ENCODE results near the gene PRR5L.

DNA sequence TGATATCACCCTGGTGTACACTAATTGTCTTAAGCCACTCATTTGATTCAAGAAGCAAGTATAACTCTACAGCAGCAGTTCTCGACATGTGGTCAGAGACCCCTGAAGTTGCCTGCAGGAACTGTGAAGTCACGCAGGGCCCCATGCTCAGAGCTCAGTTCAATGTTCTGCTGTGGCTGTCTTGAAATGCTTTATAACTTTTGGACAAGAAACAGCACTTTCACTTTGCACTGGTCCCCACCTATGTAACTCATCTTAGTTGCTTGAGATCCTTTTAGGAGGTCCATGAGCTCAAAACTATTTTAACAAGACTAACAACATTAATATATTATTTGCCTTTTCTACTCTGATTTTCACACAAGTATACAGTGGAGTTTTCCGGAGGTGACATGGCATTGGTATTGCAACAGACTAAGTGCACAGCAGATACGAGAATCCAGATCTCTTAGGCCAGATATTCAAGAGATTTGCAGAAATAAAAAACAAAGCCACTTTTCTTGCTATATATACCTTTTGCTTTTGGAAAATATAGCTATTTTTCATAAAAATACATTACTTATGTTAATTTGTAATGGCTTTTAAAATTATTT lies 64.8 kb downstream of the PRR5L start:
- TF ChIP-seq, protein P1, sequence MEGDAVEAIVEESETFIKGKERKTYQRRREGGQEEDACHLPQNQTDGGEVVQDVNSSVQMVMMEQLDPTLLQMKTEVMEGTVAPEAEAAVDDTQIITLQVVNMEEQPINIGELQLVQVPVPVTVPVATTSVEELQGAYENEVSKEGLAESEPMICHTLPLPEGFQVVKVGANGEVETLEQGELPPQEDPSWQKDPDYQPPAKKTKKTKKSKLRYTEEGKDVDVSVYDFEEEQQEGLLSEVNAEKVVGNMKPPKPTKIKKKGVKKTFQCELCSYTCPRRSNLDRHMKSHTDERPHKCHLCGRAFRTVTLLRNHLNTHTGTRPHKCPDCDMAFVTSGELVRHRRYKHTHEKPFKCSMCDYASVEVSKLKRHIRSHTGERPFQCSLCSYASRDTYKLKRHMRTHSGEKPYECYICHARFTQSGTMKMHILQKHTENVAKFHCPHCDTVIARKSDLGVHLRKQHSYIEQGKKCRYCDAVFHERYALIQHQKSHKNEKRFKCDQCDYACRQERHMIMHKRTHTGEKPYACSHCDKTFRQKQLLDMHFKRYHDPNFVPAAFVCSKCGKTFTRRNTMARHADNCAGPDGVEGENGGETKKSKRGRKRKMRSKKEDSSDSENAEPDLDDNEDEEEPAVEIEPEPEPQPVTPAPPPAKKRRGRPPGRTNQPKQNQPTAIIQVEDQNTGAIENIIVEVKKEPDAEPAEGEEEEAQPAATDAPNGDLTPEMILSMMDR (IDR thresholded peaks at IDR 0.05; ENCODE audit: low read length) = no peak
- TF ChIP-seq EZH2 (optimal IDR thresholded peaks at IDR 0.05; ENCODE audit: low read depth, low read length) = no peak
- TF ChIP-seq EZH2phosphoT487 (IDR thresholded peaks at IDR 0.05; ENCODE audit: low read length) = no peak

Measured in MM.1S (cell line).